ENCODE measurements around the gene SORCS2. TPM values are rescaled to one million over a fixed set of nuclear protein-coding genes. Genes with fewer than 3 reads are reported as not detected.

The SORCS2 gene
- total RNA-seq, 4 donors from 2014 or later = 0.53 to 9.9 (median 0.90) TPM

GRCh38 chr4:7362341-7362740 lies 170.0 kb downstream of the SORCS2 start:
- no peaks in the 10 kb centered on the region for H3K27me3 ChIP-seq
- no peaks in the 10 kb centered on the region for H3K36me3 ChIP-seq
- no peak overlapping the region for H3K27ac ChIP-seq
- no peaks in the 10 kb centered on the region for H3K4me1 ChIP-seq
- TF ChIP-seq POLR2A (IDR thresholded peaks at IDR 0.05) (no peak), CTCF (IDR thresholded peaks at IDR 0.05) (no peak)
- no peaks in the 10 kb centered on the region for H3K9me3 ChIP-seq
- no peak for DNase-seq
- H3K4me3 ChIP-seq = no peak overlapping the region

GRCh38 chr4:7362862-7363430 lies 170.6 kb downstream of the SORCS2 start:
- no peak overlapping the region for H3K27ac ChIP-seq
- no peak for DNase-seq
- no peaks in the 10 kb centered on the region for H3K27me3 ChIP-seq
- H3K9me3 ChIP-seq = no peaks in the 10 kb centered on the region
- H3K4me1 ChIP-seq = no peaks in the 10 kb centered on the region
- H3K4me3 ChIP-seq = no peak overlapping the region
- TF ChIP-seq CTCF (IDR thresholded peaks at IDR 0.05) = no peak
- H3K36me3 ChIP-seq = no peaks in the 10 kb centered on the region

- Histone ChIP-seq H3K27me3 (no peaks in the 10 kb centered on the region), H3K27ac (no peak overlapping the region), H3K36me3 (no peaks in the 10 kb centered on the region), H3K9me3 (no peaks in the 10 kb centered on the region), H3K4me3 (no peak overlapping the region), H3K4me1 (no peaks in the 10 kb centered on the region)
- TF ChIP-seq POLR2A (IDR thresholded peaks at IDR 0.05) = no peak
- no peak for TF ChIP-seq CTCF (IDR thresholded peaks at IDR 0.05)
- no peak for DNase-seq
Measured at GRCh38 chr4:7364979-7365378, 172.6 kb downstream of the SORCS2 start.

- Histone ChIP-seq H3K27me3 (no peaks in the 10 kb centered on the region), H3K36me3 (no peaks in the 10 kb centered on the region), H3K4me1 (no peaks in the 10 kb centered on the region), H3K4me3 (no peak overlapping the region), H3K27ac (no peak overlapping the region), H3K9me3 (no peaks in the 10 kb centered on the region)
- TF ChIP-seq CTCF (IDR thresholded peaks at IDR 0.05) (no peak), POLR2A (IDR thresholded peaks at IDR 0.05) (no peak)
- no peak for DNase-seq
Measured at GRCh38 chr4:7365462-7366179, 173.3 kb downstream of the SORCS2 start.

- Histone ChIP-seq H3K36me3 (no peaks in the 10 kb centered on the region), H3K27me3 (no peaks in the 10 kb centered on the region), H3K27ac (no peak overlapping the region), H3K4me3 (no peak overlapping the region), H3K4me1 (no peaks in the 10 kb centered on the region), H3K9me3 (no peaks in the 10 kb centered on the region)
- no peak for DNase-seq
- TF ChIP-seq CTCF (IDR thresholded peaks at IDR 0.05) (no peak), POLR2A (IDR thresholded peaks at IDR 0.05) (no peak)
Measured at GRCh38 chr4:7366180-7366945, 174.0 kb downstream of the SORCS2 start.

Measured in Peyer's patch (tissue), 4 donors.